Measurements from ENCODE around the gene TSPAN6. TPM values are rescaled to one million over a fixed set of nuclear protein-coding genes. Genes with fewer than 3 reads are reported as not detected.

TSPAN6 gene
- polyA plus RNA-seq, 1 donor (not counting 4 experiments of a cell fraction or from before 2014, with no cell fraction given): 24.3 TPM

DNA sequence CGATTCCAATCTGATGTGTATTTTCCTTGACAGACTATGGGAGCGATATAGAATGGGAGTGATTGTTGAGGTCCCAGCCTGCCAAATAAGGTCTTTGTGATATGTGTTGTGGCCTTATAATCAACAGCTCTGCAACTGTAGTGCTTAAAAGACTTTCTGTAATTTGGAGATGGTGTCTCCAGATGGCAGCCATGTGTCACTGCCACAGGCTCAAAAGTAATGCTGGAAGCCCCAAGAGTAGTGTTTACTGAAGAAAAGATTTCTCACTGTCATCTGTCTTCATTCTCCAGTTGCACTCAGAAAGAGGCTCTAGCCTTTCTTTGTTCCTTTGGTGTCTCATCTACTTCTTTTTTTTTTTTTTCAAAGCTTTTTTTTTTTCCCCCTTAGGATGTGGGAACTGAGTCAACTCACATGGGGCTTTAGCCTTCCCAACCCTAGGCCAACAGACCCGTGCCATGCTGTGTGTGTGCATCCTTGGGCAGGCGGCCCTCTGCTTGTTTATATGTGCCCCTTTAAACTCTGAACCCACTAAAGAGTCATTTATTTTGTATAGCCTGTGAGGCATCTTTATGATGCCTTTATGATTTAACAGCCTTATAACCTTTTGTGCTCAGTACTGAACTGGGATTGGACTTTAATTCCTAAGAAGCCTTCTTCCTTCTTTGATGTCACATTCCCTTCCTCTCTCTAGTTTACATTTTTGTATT is 23.0 kb upstream of the TSPAN6 start:
- Histone ChIP-seq H2AFZ (ENCODE audit: control insufficient read depth, low read length) (no peak overlapping the region), H3K4me1 (ENCODE audit: control insufficient read depth, extremely low read depth, insufficient read depth, low read length) (no peaks in the 10 kb centered on the region), H3K79me2 (ENCODE audit: control insufficient read depth, insufficient read depth, low read length) (no peaks in the 10 kb centered on the region), H3K27ac (ENCODE audit: control insufficient read depth, insufficient read depth, low read length) (no peak overlapping the region), H3K4me2 (ENCODE audit: control insufficient read depth, extremely low read depth, insufficient read depth, low read depth, low read length) (no peak overlapping the region), H3K36me3 (ENCODE audit: control insufficient read depth in 2 of 2, extremely low read depth in 1 of 2, insufficient read depth in 2 of 2, low read length in 2 of 2) (no peaks in the 10 kb centered on the region), H3K9me3 (ENCODE audit: control insufficient read depth, low read depth, low read length) (no peaks in the 10 kb centered on the region), H3K9me1 (ENCODE audit: control insufficient read depth, extremely low read depth, insufficient read depth, low read length) (no peaks in the 10 kb centered on the region), H3K4me3 (ENCODE audit: control insufficient read depth in 2 of 3, extremely low read depth in 1 of 3, insufficient read depth in 2 of 3, low read depth in 1 of 3, low read length in 3 of 3) (no peak overlapping the region), H3K9ac (ENCODE audit: control insufficient read depth, extremely low read depth, insufficient read depth, low read length) (no peak overlapping the region), H4K20me1 (ENCODE audit: control insufficient read depth, extremely low read depth, insufficient read depth, low read length) (no peaks in the 10 kb centered on the region), H3K27me3 (ENCODE audit: control insufficient read depth, extremely low read depth, insufficient read depth, low read length) (no peaks in the 10 kb centered on the region)
- dilution Hi-C loops (cut with MboI; ENCODE audit: extremely low pct_ligation_motif_present, low sequenced_read_pairs): no loop called here
- no peak for FAIRE-seq
- DNase-seq (ENCODE audit: low read depth, low spot score): no peak
- no peak for TF ChIP-seq EZH2 (IDR thresholded peaks at IDR 0.05; ENCODE audit: low read length)
- TF ChIP-seq, protein P1, sequence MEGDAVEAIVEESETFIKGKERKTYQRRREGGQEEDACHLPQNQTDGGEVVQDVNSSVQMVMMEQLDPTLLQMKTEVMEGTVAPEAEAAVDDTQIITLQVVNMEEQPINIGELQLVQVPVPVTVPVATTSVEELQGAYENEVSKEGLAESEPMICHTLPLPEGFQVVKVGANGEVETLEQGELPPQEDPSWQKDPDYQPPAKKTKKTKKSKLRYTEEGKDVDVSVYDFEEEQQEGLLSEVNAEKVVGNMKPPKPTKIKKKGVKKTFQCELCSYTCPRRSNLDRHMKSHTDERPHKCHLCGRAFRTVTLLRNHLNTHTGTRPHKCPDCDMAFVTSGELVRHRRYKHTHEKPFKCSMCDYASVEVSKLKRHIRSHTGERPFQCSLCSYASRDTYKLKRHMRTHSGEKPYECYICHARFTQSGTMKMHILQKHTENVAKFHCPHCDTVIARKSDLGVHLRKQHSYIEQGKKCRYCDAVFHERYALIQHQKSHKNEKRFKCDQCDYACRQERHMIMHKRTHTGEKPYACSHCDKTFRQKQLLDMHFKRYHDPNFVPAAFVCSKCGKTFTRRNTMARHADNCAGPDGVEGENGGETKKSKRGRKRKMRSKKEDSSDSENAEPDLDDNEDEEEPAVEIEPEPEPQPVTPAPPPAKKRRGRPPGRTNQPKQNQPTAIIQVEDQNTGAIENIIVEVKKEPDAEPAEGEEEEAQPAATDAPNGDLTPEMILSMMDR (optimal IDR thresholded peaks at IDR 0.05 in 1 of 3, IDR thresholded peaks at IDR 0.05 in 1 of 3, conservative IDR thresholded peaks at IDR 0.05 in 1 of 3; ENCODE audit: extremely low read depth in 1 of 3, insufficient read depth in 2 of 3, low read length in 3 of 3): no peak

- TF ChIP-seq, protein P1 (optimal IDR thresholded peaks at IDR 0.05 in 1 of 3, IDR thresholded peaks at IDR 0.05 in 1 of 3, conservative IDR thresholded peaks at IDR 0.05 in 1 of 3; ENCODE audit: extremely low read depth in 1 of 3, insufficient read depth in 2 of 3, low read length in 3 of 3): no peak
- TF ChIP-seq EZH2 (IDR thresholded peaks at IDR 0.05; ENCODE audit: low read length): no peak
- H3K4me2 ChIP-seq (ENCODE audit: control insufficient read depth, extremely low read depth, insufficient read depth, low read depth, low read length): no peak overlapping the region
- no peak overlapping the region for H3K27ac ChIP-seq (ENCODE audit: control insufficient read depth, insufficient read depth, low read length)
- H3K4me1 ChIP-seq (ENCODE audit: control insufficient read depth, extremely low read depth, insufficient read depth, low read length): no peaks in the 10 kb centered on the region
- dilution Hi-C loops (cut with MboI; ENCODE audit: extremely low pct_ligation_motif_present, low sequenced_read_pairs): no loop called here
- H3K9me3 ChIP-seq (ENCODE audit: control insufficient read depth, low read depth, low read length): no peaks in the 10 kb centered on the region
- H3K4me3 ChIP-seq (ENCODE audit: control insufficient read depth in 2 of 3, extremely low read depth in 1 of 3, insufficient read depth in 2 of 3, low read depth in 1 of 3, low read length in 3 of 3): no peak overlapping the region
- no peaks in the 10 kb centered on the region for H3K79me2 ChIP-seq (ENCODE audit: control insufficient read depth, insufficient read depth, low read length)
- FAIRE-seq (no peak), DNase-seq (ENCODE audit: low read depth, low spot score) (no peak)
- no peak overlapping the region for H3K9ac ChIP-seq (ENCODE audit: control insufficient read depth, extremely low read depth, insufficient read depth, low read length)
- no peaks in the 10 kb centered on the region for H4K20me1 ChIP-seq (ENCODE audit: control insufficient read depth, extremely low read depth, insufficient read depth, low read length)
- no peaks in the 10 kb centered on the region for H3K27me3 ChIP-seq (ENCODE audit: control insufficient read depth, extremely low read depth, insufficient read depth, low read length)
- no peaks in the 10 kb centered on the region for H3K9me1 ChIP-seq (ENCODE audit: control insufficient read depth, extremely low read depth, insufficient read depth, low read length)
- no peak overlapping the region for H2AFZ ChIP-seq (ENCODE audit: control insufficient read depth, low read length)
- no peaks in the 10 kb centered on the region for H3K36me3 ChIP-seq (ENCODE audit: control insufficient read depth in 2 of 2, extremely low read depth in 1 of 2, insufficient read depth in 2 of 2, low read length in 2 of 2)
These were observed 22.4 kb upstream of the TSPAN6 start for GRCh38 chrX:100658941-100659381.

Data from keratinocyte (primary cell).